PC-3 (cell line): ENCODE results near the gene RNASEH1. TPM values are rescaled to one million over a fixed set of nuclear protein-coding genes. Genes with fewer than 3 reads are reported as not detected.
"Not testable (repeated sequence)": the region's sequence is repeated elsewhere in the genome, so short reads cannot be mapped to it uniquely, and the experiment has no call there.

Experiments
- ATAC-seq: fragments of 200-7000 bp; cut with Tn5 transposase; 2 replicates; pipeline ENCODE4 v1.9.1; 2020; ENCODE audit warnings: mild to moderate bottlenecking, moderate library complexity
- BruUV-seq: library from RNA; stranded (reverse); fragments of 400-500 nt; replicated peaks from 2 replicates; lab custom pipeline; 2021; lab: Mats Ljungman, UMichigan
- CTCF ChIA-PET: fragments of 300-600 bp; sonication (Branson Sonifier 250); formaldehyde crosslinking; loops from one replicate; lab custom pipeline; 2022; ENCODE audit warnings: antibody characterized with exemption; lab: Charles Lee
- POLR2A ChIA-PET: fragments of 300-600 bp; sonication (Branson Sonifier 250); formaldehyde crosslinking; loops from one replicate; lab custom pipeline; 2022; ENCODE audit warnings: antibody characterized with exemption; ENCODE audit not compliant: unreplicated experiment; lab: Charles Lee
- DNase-seq: peaks from one replicate; pipeline ENCODE4 v3.0.0-alpha.2; 2015
- H2AFZ ChIP-seq: fragments of 300-600 bp; sonication (generic); 2 replicates; pipeline ENCODE4 v1.6.0; 2016; ENCODE audit warnings: antibody characterized with exemption, low read length
- H3F3A ChIP-seq: fragments of 300-600 bp; sonication (generic); one replicate; pipeline ENCODE4 v1.6.0; 2017; ENCODE audit warnings: antibody characterized with exemption, low read length, control low read depth, mild to moderate bottlenecking; ENCODE audit not compliant: unreplicated experiment
- H3K27ac ChIP-seq: fragments of 300-600 bp; sonication (generic); 2 replicates; pipeline ENCODE4 v1.5.1; 2016; ENCODE audit warnings: mild to moderate bottlenecking, low read length
- H3K27me3 ChIP-seq: fragments of 300-600 bp; sonication (generic); 2 replicates; pipeline ENCODE4 v1.6.1; 2016; ENCODE audit warnings: low read length, mixed read lengths
- H3K36me3 ChIP-seq: fragments of 300-600 bp; sonication (generic); 2 replicates; pipeline ENCODE4 v1.6.1; 2016; ENCODE audit warnings: low read depth, mixed run types, low read length, mixed read lengths
- H3K4me1 ChIP-seq: fragments of 300-600 bp; sonication (generic); 2 replicates; pipeline ENCODE4 v1.5.1; 2016; ENCODE audit warnings: low read length; ENCODE audit not compliant: insufficient read depth
- H3K4me2 ChIP-seq: fragments of 300-600 bp; sonication (generic); 2 replicates; pipeline ENCODE4 v1.6.0; 2016; ENCODE audit warnings: low read length
- H3K4me3 ChIP-seq: fragments of 300-600 bp; sonication (generic); 2 replicates; pipeline ENCODE4 v1.5.1; 2016; ENCODE audit warnings: mild to moderate bottlenecking, low read length, mixed read lengths
- H3K79me2 ChIP-seq: fragments of 300-600 bp; sonication (generic); 2 replicates; pipeline ENCODE4 v1.6.1; 2017; ENCODE audit warnings: low read length, mixed read lengths
- H3K9ac ChIP-seq: fragments of 300-600 bp; sonication (generic); 2 replicates; pipeline ENCODE4 v1.6.0; 2016; ENCODE audit warnings: mild to moderate bottlenecking, low read length
- H3K9me2 ChIP-seq: fragments of 300-600 bp; sonication (generic); replicated peaks from 2 replicates; pipeline ENCODE4 v1.6.1; 2016; ENCODE audit warnings: mixed run types, low read length, mixed read lengths
- H3K9me3 ChIP-seq: fragments of 300-600 bp; sonication (generic); 2 replicates; pipeline ENCODE4 v1.6.1; 2016; ENCODE audit warnings: low read length, mixed read lengths
- H4K20me1 ChIP-seq: fragments of 300-600 bp; sonication (generic); 2 replicates; pipeline ENCODE4 v1.6.1; 2016; ENCODE audit warnings: low read length, mixed read lengths
- EZH2 ChIP-seq: fragments of 300-600 bp; sonication (generic); IDR thresholded peaks from one replicate; pipeline ENCODE4 v1.6.1; 2017; ENCODE audit warnings: antibody characterized with exemption, mild to moderate bottlenecking, low read length; ENCODE audit not compliant: unreplicated experiment
- EZH2phosphoT487 ChIP-seq: fragments of 300-600 bp; sonication (generic); IDR thresholded peaks from 2 replicates; pipeline ENCODE4 v1.6.1; 2018; ENCODE audit warnings: mild to moderate bottlenecking, antibody characterized with exemption, low read length, borderline replicate concordance
- intact Hi-C: fragments of 100-400 bp; cut with micrococcal nuclease; formaldehyde crosslinking; loops from 2 replicates; pipeline ENCODE4 v1.9.0; 2023
- total RNA-seq: library from RNA; depleted of rRNA; stranded (reverse); fragments of >200 nt; gene quantifications from 2 replicates; pipeline ENCODE4 v1.2.3, GENCODE V29; 2014
- TF ChIP-seq, protein P1 (sequence below): fragments of 300-600 bp; sonication (generic); conservative IDR thresholded peaks from 2 replicates; pipeline ENCODE4 v1.5.1; 2017; ENCODE audit warnings: antibody characterized with exemption, low read depth, mild to moderate bottlenecking, low read length

The RNASEH1 gene
- total RNA-seq, 1 experiment from 2014 or later, result 51.1 TPM

DNA sequence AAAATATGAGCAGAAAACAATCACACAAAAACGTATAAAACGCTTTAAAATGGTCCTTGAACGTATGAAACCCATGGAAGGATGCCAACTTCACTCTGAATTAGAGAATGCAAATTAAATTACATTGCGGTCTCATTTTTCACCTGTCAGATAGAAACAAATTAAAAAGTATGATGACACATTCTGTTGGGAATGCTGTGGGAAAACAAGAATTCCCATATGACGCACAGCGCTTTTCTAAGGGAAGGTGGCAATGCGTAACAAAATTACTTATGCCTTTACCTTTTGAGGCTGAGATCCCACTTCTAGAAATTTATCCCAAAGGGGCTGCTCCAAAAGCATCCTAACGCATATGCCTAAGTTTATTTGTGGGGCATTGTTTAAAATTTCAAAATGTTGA is 13.2 kb upstream of the RNASEH1 start:
- Histone ChIP-seq H3K4me1 (no peaks in the 10 kb centered on the region), H3K4me2 (no peak overlapping the region), H3K79me2 (peaks cover 16% of the 10 kb centered on the region), H3K27ac (no peak overlapping the region), H2AFZ (no peak overlapping the region), H3K4me3 (no peak overlapping the region), H3F3A (no peaks in the 10 kb centered on the region), H3K9me2 (no peaks in the 10 kb centered on the region), H3K27me3 (no peaks in the 10 kb centered on the region), H3K9ac (no peak overlapping the region), H4K20me1 (peaks cover 6% of the 10 kb centered on the region), H3K36me3 (peaks cover 6% of the 10 kb centered on the region), H3K9me3 (no peaks in the 10 kb centered on the region)
- TF ChIP-seq EZH2phosphoT487 (no peak), EZH2 (no peak)
- TF ChIP-seq, protein P1, sequence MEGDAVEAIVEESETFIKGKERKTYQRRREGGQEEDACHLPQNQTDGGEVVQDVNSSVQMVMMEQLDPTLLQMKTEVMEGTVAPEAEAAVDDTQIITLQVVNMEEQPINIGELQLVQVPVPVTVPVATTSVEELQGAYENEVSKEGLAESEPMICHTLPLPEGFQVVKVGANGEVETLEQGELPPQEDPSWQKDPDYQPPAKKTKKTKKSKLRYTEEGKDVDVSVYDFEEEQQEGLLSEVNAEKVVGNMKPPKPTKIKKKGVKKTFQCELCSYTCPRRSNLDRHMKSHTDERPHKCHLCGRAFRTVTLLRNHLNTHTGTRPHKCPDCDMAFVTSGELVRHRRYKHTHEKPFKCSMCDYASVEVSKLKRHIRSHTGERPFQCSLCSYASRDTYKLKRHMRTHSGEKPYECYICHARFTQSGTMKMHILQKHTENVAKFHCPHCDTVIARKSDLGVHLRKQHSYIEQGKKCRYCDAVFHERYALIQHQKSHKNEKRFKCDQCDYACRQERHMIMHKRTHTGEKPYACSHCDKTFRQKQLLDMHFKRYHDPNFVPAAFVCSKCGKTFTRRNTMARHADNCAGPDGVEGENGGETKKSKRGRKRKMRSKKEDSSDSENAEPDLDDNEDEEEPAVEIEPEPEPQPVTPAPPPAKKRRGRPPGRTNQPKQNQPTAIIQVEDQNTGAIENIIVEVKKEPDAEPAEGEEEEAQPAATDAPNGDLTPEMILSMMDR, result no peak
- CTCF ChIA-PET, result no interaction called here
- intact Hi-C loops, result no loop called here
- POLR2A ChIA-PET, result interaction anchor here (0.6 kb wide), 1 partner anchor 13 kb away, joined by 14 read pairs; the partner anchor contains the start of gene RNASEH1
- DNase-seq (no peak), ATAC-seq (no peak)
- no TSS peak for BruUV-seq

DNA sequence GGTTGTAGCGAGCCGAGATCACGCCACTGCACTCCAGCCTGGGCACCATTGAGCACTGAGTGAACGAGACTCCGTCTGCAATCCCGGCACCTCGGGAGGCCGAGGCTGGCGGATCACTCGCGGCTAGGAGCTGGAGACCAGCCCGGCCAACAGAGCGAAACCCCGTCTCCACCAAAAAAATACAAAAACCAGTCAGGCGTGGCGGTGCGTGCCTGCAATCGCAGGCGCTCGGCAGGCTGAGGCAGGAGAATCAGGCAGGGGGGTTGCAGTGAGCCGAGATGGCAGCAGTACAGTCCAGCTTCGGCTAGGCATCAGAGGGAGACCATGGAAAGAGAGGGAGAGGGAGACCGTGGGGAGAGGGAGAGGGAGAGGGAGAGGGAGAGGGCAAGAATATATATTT is 11.5 kb upstream of the RNASEH1 start:
- not testable (repeated sequence) for BruUV-seq, H3K27me3 ChIP-seq

DNA sequence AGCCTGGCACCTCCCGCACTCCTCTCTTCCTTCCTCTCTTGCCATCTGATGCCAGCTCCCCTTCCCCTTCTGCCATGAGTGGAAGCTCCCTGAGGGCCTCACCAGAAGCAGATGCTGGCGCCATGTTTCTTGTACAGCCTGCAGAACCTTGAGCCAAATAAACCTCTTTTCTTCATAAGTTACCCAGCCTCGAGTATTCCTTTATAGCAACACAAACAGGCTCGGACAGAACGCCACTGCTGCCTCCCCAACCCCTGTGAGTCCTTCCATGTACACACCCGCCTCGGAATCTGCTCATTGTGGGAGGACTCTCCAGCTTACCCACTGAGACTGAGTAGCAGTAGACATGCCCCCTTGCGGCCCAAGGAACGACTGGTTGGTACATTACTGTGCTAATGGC is 8.7 kb upstream of the RNASEH1 start:
- Histone ChIP-seq H2AFZ (no peak overlapping the region), H3K9me3 (no peaks in the 10 kb centered on the region), H3K27ac (no peak overlapping the region), H3K4me1 (no peaks in the 10 kb centered on the region), H4K20me1 (no peaks in the 10 kb centered on the region), H3K4me3 (no peak overlapping the region), H3F3A (no peaks in the 10 kb centered on the region), H3K27me3 (no peaks in the 10 kb centered on the region), H3K79me2 (no peaks in the 10 kb centered on the region), H3K9ac (no peak overlapping the region), H3K9me2 (no peaks in the 10 kb centered on the region), H3K36me3 (no peaks in the 10 kb centered on the region), H3K4me2 (no peak overlapping the region)
- no TSS peak for BruUV-seq
- TF ChIP-seq, protein P1, result no peak
- TF ChIP-seq EZH2phosphoT487 (no peak), EZH2 (no peak)
- ATAC-seq (no peak), DNase-seq (no peak)
- intact Hi-C loops, result no loop called here
- ChIA-PET POLR2A (no interaction called here), CTCF (no interaction called here)

More for the DNA sequence above, 11.5 kb upstream of the RNASEH1 start:
- H3K79me2 ChIP-seq, H3K9ac ChIP-seq, ATAC-seq, H3K9me2 ChIP-seq, H3F3A ChIP-seq, CTCF ChIA-PET, H3K4me1 ChIP-seq, H3K27ac ChIP-seq, H2AFZ ChIP-seq, H4K20me1 ChIP-seq, H3K36me3 ChIP-seq, H3K9me3 ChIP-seq, H3K4me2 ChIP-seq, DNase-seq, H3K4me3 ChIP-seq, POLR2A ChIA-PET, intact Hi-C loops: not testable (repeated sequence)
